ENCODE data around the gene SDC1.
"Not testable (repeated sequence)": the region's sequence is repeated elsewhere in the genome, so short reads cannot be mapped to it uniquely, and the experiment has no call there.

Gene SDC1

GRCh38 chr2:20224716-20225293 is at the start of gene SDC1:
SDC1 (minus strand) TSS chr2:20225130; CDS start chr2:20224867, 263 bp downstream.
- DNase-seq = no peak

GRCh38 chr2:20273042-20273441 is 48.1 kb upstream of the SDC1 start:
- DNase-seq = no peak

- not testable (repeated sequence) for DNase-seq
Measured at GRCh38 chr2:20268317-20268716, 43.4 kb upstream of the SDC1 start.

GRCh38 chr2:20267529-20267928 is 42.6 kb upstream of the SDC1 start:
- DNase-seq = no peak

- no peak for DNase-seq
Measured at GRCh38 chr2:20264629-20265028, 39.7 kb upstream of the SDC1 start.

- no peak for DNase-seq
Measured at GRCh38 chr2:20257411-20257810, 32.5 kb upstream of the SDC1 start.

- DNase-seq = no peak
Measured at GRCh38 chr2:20254731-20255130, 29.8 kb upstream of the SDC1 start.

- DNase-seq = no peak
Measured at GRCh38 chr2:20250436-20250835, 25.5 kb upstream of the SDC1 start.

GRCh38 chr2:20249170-20249569 is 24.2 kb upstream of the SDC1 start:
- DNase-seq = no peak

GRCh38 chr2:20247084-20247483 is 22.2 kb upstream of the SDC1 start:
- DNase-seq = no peak

GRCh38 chr2:20243637-20244036 is 18.7 kb upstream of the SDC1 start:
- not testable (repeated sequence) for DNase-seq

- DNase-seq = no peak
Measured at GRCh38 chr2:20242727-20243377, 17.9 kb upstream of the SDC1 start.

- DNase-seq = peak; percentile 23
Measured at GRCh38 chr2:20241973-20242726, 17.2 kb upstream of the SDC1 start.

- not testable (repeated sequence) for DNase-seq
Measured at GRCh38 chr2:20240291-20240690, 15.4 kb upstream of the SDC1 start.

GRCh38 chr2:20236496-20236895 is 11.6 kb upstream of the SDC1 start:
- no peak for DNase-seq

GRCh38 chr2:20235655-20236305 is 10.8 kb upstream of the SDC1 start:
- DNase-seq = no peak

- not testable (repeated sequence) for DNase-seq
Measured at GRCh38 chr2:20234597-20234996, 9.7 kb upstream of the SDC1 start.

GRCh38 chr2:20232837-20233207 is 7.9 kb upstream of the SDC1 start:
- no peak for DNase-seq

- DNase-seq = no peak
Measured at GRCh38 chr2:20231598-20232026, 6.7 kb upstream of the SDC1 start.

- no peak for DNase-seq
Measured at GRCh38 chr2:20231159-20231558, 6.2 kb upstream of the SDC1 start.

- no peak for DNase-seq
Measured at GRCh38 chr2:20230114-20230425, 5.1 kb upstream of the SDC1 start.

GRCh38 chr2:20229322-20230113 is 4.6 kb upstream of the SDC1 start:
- no peak for DNase-seq

- no peak for DNase-seq
Measured at GRCh38 chr2:20227894-20228505, 3.1 kb upstream of the SDC1 start.

Measured in stimulated activated CD4-positive, alpha-beta T cell treated with anti-CD3 and anti-CD28 coated beads, Interleukin-4, amount 100 ng/mL, for 24 hours (primary cell).